ENCODE data around the gene NEUROD2.

Gene NEUROD2

DNA sequence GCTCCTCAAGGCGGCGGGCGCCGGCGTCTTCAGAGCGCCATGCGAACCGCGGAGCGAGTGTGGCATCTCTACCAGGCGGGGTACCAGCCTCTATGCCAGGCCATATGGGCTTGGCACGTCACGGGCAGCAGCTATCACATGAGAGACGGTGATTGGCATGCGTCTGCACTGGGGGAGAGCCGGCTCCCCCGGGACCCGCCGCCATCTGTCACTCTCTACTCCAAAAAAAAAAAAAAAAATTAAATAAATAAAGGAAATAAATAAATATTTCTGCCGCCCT lies at the start of gene NEUROD2:
NEUROD2 (minus strand) TSS at position 70 of the 280 bp plus-strand sequence. CDS start 1,321 bp downstream, outside the sequence.
- H3K4me3 ChIP-seq (ENCODE audit: low read depth, low read length): no peak within 1 kb of the TSS
- TF ChIP-seq, protein P1, sequence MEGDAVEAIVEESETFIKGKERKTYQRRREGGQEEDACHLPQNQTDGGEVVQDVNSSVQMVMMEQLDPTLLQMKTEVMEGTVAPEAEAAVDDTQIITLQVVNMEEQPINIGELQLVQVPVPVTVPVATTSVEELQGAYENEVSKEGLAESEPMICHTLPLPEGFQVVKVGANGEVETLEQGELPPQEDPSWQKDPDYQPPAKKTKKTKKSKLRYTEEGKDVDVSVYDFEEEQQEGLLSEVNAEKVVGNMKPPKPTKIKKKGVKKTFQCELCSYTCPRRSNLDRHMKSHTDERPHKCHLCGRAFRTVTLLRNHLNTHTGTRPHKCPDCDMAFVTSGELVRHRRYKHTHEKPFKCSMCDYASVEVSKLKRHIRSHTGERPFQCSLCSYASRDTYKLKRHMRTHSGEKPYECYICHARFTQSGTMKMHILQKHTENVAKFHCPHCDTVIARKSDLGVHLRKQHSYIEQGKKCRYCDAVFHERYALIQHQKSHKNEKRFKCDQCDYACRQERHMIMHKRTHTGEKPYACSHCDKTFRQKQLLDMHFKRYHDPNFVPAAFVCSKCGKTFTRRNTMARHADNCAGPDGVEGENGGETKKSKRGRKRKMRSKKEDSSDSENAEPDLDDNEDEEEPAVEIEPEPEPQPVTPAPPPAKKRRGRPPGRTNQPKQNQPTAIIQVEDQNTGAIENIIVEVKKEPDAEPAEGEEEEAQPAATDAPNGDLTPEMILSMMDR (IDR thresholded peaks at IDR 0.05; ENCODE audit: low read depth, low read length): no peak

DNA sequence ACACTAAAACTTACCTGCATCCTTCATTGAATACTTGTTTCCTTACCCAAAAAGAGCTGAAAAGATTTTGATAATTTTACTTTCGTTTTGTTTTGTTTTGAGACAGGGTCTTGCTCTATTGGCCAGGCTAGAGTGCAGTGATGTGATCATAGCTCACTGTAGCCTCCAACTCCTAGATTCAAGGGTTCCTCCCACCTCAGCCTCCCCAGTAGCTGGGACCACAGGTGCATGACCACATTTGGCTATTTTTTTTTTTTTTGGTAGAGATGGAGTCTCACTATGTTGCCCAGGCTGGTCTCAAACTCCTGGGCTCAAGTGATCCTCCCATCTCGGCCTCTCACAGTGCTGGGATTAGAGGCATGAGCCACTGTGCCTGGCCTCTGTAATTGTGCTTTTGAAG lies 47.4 kb upstream of the NEUROD2 start:
- H3K4me3 ChIP-seq (ENCODE audit: low read depth, low read length): no peak overlapping the region
- TF ChIP-seq, protein P1 (IDR thresholded peaks at IDR 0.05; ENCODE audit: low read depth, low read length): no peak

DNA sequence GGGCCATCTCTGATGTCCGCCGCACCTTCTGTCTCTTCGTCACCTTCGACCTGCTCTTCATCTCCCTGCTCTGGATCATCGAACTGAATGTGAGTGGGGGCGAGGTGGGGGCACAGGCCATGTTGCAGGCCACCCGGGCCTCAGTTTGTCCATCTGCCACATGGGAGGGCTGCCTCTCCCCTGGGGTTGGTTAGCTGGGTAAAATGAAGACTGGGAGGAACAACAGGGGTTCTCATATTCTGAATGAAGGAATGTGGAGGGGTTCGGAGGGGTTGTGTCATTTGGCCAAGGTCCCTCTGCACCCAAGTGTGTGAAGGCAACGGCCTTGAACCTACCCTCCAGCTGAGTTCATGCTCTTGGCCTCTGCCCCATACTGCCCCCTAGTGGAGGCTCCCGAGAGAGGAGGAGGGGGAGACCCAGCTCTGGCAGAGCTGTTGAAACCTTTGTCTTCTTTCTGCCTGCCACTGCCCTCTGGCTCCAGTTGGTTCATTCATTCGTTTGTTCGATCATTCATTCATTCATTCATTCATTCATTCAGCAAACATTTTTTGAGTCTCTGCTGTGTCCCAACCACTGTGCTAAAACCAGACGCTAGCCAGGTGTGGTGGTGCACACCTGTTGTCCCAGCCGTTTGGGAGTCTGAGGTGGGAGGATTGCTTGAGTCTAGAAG lies 46.1 kb upstream of the NEUROD2 start:
- TF ChIP-seq, protein P1 (IDR thresholded peaks at IDR 0.05; ENCODE audit: low read depth, low read length): peak; percentile 90
- no peak overlapping the region for H3K4me3 ChIP-seq (ENCODE audit: low read depth, low read length)

DNA sequence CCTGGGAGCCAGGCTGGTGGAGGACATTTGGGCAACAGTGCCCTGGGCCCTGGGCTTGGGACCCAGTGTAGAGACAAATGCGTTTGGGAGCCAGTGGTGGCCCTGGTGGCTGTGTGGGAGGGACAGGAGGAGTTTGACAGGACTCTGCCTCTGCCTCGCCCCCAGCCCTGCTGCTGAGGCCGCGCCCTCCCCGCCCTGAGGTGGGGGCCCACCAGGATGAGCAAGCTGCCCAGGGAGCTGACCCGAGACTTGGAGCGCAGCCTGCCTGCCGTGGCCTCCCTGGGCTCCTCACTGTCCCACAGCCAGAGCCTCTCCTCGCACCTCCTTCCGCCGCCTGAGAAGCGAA lies 45.6 kb upstream of the NEUROD2 start:
- no peak overlapping the region for H3K4me3 ChIP-seq (ENCODE audit: low read depth, low read length)
- TF ChIP-seq, protein P1 (IDR thresholded peaks at IDR 0.05; ENCODE audit: low read depth, low read length): no peak

DNA sequence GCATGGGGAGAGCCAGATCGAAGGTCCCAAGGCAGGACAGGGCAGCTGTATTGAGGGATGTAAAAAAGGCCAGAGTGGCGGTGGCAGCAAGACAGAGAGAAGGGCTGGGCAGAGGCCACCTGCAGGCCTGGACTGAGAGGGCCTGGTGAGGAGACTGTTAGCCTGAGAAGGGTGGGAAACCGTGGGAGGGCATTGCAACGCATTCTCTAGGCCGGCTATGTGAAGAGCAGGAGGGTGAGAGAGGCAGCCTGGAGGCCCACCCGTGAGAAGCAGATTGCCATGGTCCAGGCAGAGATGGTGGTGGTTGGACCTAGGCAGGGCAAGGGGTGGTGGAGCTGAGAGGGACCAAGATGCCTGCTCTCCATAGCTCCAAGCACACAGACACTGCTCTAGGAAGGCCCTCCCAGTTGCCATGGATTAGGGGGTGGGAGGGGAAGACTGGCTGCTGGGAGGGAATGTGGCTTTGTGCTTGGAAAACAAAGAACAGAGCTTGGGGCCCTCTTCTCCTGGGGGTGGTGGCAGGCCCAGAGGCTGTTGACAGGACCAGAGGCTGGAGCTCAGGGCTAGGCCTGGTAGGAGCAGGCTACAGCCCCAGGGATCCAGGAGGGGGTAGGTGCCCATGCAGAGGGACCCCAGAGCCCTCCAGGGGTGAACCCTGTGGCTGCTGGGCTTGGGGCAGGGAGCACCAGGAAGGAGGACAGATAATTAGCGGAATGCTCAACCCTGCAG lies 45.0 kb upstream of the NEUROD2 start:
- no peak overlapping the region for H3K4me3 ChIP-seq (ENCODE audit: low read depth, low read length)
- TF ChIP-seq, protein P1 (IDR thresholded peaks at IDR 0.05; ENCODE audit: low read depth, low read length): no peak

DNA sequence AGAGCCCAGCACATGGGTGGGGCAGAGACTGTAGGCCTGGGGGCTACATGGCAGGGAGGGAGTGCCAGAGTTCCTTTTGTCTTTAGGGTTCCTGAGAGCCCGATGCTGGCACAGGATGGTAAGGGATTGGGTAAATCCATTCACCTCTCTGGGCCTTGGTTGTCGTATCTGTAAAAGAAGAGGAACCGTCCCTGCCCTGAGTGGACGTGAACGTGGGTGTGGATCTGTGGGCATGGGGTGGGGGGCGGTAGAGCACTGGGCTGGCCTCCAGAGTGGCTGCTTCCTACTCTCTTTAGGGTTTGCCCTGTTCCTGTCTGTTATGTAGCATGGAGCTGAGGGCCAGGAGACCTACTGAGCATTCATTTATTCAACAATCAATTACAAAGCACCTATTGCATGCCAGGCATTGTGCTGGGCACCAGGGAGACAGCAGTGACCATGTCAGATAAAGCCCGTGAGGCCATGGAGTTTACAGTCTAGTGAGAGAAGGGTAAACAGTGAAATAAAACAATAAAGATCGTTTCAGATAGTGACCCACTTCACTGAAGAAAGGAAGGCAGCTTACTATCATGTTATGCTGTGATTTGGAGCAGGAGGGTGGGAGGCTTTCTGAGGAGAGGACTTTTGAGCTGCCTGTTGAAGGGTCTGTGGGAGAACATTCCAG lies 44.3 kb upstream of the NEUROD2 start:
- TF ChIP-seq, protein P1 (IDR thresholded peaks at IDR 0.05; ENCODE audit: low read depth, low read length): no peak

DNA sequence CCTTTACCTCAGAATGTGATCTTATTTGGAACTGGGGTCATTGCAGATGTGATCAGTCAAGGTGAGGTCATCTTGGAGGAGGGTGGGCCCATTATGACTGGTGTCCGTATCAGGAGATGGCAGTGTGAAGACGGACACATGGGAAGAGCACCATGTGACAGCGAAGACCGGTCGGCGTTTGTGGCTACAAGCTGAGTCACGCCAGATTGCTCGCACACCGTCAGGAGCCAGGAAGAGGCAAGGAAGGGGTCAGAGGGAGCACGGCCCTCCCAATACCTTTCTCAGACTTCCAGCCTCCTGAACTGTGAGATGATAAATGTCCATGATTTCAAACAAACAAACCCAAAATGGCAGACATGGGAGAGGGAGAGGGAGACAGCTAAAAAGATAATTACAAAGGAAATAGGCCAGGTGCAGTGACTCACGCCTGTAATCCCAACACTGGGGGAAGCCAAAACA lies 42.4 kb upstream of the NEUROD2 start:
- H3K4me3 ChIP-seq (ENCODE audit: low read depth, low read length): no peak overlapping the region
- TF ChIP-seq, protein P1 (IDR thresholded peaks at IDR 0.05; ENCODE audit: low read depth, low read length): no peak

More for the DNA sequence above, 44.3 kb upstream of the NEUROD2 start:
- H3K4me3 ChIP-seq (ENCODE audit: low read depth, low read length): no peak overlapping the region
